Bronchial epithelial cell (primary cell): ENCODE data around the gene FGF16. TPM values are rescaled to one million over a fixed set of nuclear protein-coding genes. Genes with fewer than 3 reads are reported as not detected.

Source experiments
- DNase-seq: peaks from one replicate; pipeline ENCODE4 v3.0.0-alpha.2; 2010; ENCODE audit warnings: low read depth
- FAIRE-seq: peaks from 2 replicates; lab custom pipeline; 2011; peaks lifted over from hg19 to GRCh38; lab: Jason Lieb, UNC
- H3K27me3 ChIP-seq: 2 replicates; pipeline ENCODE4 v1.5.1; 2011; ENCODE audit warnings: low read length; ENCODE audit not compliant: control insufficient read depth, insufficient read depth
- H3K36me3 ChIP-seq: 2 replicates; pipeline ENCODE4 v1.5.1; 2011; ENCODE audit warnings: low read length; ENCODE audit not compliant: control insufficient read depth, insufficient read depth
- H3K4me3 ChIP-seq: 2 replicates; pipeline ENCODE4 v1.5.1; 2011; ENCODE audit warnings: mild to moderate bottlenecking, low read depth, low read length, control low read depth
- CTCF ChIP-seq: IDR thresholded peaks from 2 replicates; pipeline ENCODE4 v1.5.1; 2011; ENCODE audit warnings: mild to moderate bottlenecking, moderate library complexity, low read length, control low read depth, inconsistent platforms; ENCODE audit not compliant: insufficient read depth, severe bottlenecking
- total RNA-seq: library from RNA; depleted of rRNA; stranded (reverse); fragments of >200 nt; gene quantifications from 2 replicates; pipeline ENCODE4 v1.2.1, GENCODE V29; 2014

FGF16 gene
- total RNA-seq, 1 donor from 2014 or later: not detected

- DNase-seq (no peak), FAIRE-seq (no peak)
- Histone ChIP-seq H3K27me3 (no peaks in the 10 kb centered on the region), H3K36me3 (no peaks in the 10 kb centered on the region), H3K4me3 (no peak overlapping the region)
- TF ChIP-seq CTCF: no peak
Measured at GRCh38 chrX:77433001-77433400, 14.2 kb upstream of the FGF16 start.

- no peak for TF ChIP-seq CTCF
- no peaks in the 10 kb centered on the region for H3K27me3 ChIP-seq
- DNase-seq (peak; percentile 32), FAIRE-seq (no peak)
- H3K36me3 ChIP-seq: no peaks in the 10 kb centered on the region
- H3K4me3 ChIP-seq: no peak overlapping the region
Measured at GRCh38 chrX:77434962-77435361, 12.2 kb upstream of the FGF16 start.

- no peak for TF ChIP-seq CTCF
- FAIRE-seq: no peak
Measured at GRCh38 chrX:77436271-77436670, 10.9 kb upstream of the FGF16 start.

GRCh38 chrX:77436682-77437081, 10.5 kb upstream of the FGF16 start:
- FAIRE-seq: no peak
- peak; percentile 57 for DNase-seq
- no peak for TF ChIP-seq CTCF
- Histone ChIP-seq H3K36me3 (no peaks in the 10 kb centered on the region), H3K27me3 (no peaks in the 10 kb centered on the region), H3K4me3 (no peak overlapping the region)

More at GRCh38 chrX:77436271-77436670, 10.9 kb upstream of the FGF16 start:
- H3K36me3 ChIP-seq: no peaks in the 10 kb centered on the region
- DNase-seq: no peak
- no peaks in the 10 kb centered on the region for H3K27me3 ChIP-seq
- no peak overlapping the region for H3K4me3 ChIP-seq

GRCh38 chrX:77440330-77440729, 6.9 kb upstream of the FGF16 start:
- TF ChIP-seq CTCF: no peak
- FAIRE-seq: no peak

GRCh38 chrX:77441033-77441432, 6.2 kb upstream of the FGF16 start:
- no peak for TF ChIP-seq CTCF
- no peak for DNase-seq
- Histone ChIP-seq H3K36me3 (no peaks in the 10 kb centered on the region), H3K4me3 (no peak overlapping the region), H3K27me3 (no peaks in the 10 kb centered on the region)
- no peak for FAIRE-seq

More at GRCh38 chrX:77440330-77440729, 6.9 kb upstream of the FGF16 start:
- DNase-seq: no peak
- Histone ChIP-seq H3K27me3 (no peaks in the 10 kb centered on the region), H3K36me3 (no peaks in the 10 kb centered on the region), H3K4me3 (no peak overlapping the region)
